ENCODE data around the gene HCN4.

HCN4 gene

GRCh38 chr15:73378089-73378488, 9.3 kb upstream of the HCN4 start:
- no peak for DNase-seq (ENCODE audit: low read depth)

GRCh38 chr15:73375755-73376305, 7.1 kb upstream of the HCN4 start:
- DNase-seq (ENCODE audit: low read depth): no peak

- DNase-seq (ENCODE audit: low read depth): no peak
These were observed 6.3 kb upstream of the HCN4 start for GRCh38 chr15:73375012-73375411.

DNA sequence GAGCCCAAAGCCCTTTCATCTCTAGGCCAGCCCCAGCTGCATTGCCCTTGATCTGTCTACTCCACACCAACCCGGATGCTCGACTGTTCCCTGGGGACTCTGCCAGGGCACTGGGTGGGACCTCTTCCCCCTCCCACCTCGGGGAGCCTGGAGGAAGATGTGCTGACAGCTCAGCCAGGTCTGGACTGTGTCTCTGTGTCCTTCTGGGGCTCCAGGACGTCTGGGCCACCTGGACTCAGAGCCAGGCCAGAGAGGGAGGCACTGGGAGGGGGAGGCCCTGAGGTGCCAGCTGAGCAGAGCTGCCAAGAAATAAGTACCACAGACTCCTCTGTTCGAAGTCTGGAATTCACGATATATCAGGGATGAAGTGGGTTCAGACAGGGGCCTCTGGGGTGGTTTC, 5.8 kb upstream of the HCN4 start:
- no peak for DNase-seq (ENCODE audit: low read depth)

GRCh38 chr15:73373221-73373620, 4.5 kb upstream of the HCN4 start:
- DNase-seq (ENCODE audit: low read depth): no peak

DNA sequence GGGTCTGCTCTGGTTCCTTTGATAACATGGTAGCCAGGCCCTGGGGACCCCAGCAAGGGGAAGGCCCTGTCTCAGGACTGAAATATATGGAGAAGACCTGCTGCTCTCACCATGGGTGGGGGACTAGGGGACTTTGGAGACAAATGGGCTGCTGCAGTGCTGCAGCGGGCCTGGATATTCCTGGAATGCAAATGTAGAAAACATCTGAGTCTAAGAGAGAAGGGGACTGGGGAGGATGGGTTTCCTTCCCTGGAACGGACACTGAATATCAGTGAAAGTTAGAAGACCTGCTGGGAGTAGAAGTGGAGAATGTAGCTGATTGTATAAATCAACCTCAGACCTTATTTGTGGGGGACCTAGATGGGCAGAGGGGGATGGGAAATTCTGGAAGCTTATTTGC, 3.1 kb upstream of the HCN4 start:
- DNase-seq (ENCODE audit: low read depth): no peak

GRCh38 chr15:73370151-73370550, 1.4 kb upstream of the HCN4 start:
- no peak for DNase-seq (ENCODE audit: low read depth)

DNA sequence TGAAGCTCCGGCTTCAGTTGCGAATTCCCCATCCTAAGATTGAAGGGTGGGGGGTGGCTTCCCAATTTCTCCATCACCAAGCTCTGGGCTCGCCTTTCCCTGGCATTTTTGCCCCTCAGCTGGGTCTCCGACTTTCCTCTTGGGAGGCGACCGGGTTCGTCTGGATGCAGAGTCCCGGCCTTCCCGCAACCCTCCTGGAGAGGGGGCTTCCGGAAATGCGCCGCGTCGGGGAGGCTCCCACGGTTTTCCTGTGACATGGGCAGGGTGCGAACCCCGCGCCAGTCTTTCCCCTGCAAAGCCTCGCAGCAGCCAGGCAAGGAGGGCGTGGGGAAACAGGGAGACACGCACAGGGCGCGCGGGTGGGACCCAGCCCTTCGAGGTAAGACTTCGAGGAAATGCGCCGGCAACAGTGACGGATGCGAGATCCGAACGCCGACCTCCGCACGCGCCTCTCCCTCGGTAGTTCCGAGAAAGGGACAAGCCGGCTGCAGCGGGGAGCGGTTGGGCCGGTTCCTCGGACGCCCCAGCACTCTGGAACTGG, 466 bp upstream of the HCN4 start:
- no peak for DNase-seq (ENCODE audit: low read depth)

- DNase-seq (ENCODE audit: low read depth): no peak
These were observed 996 bp downstream of the HCN4 start for GRCh38 chr15:73367624-73368300.

GRCh38 chr15:73366766-73367623, 1.8 kb downstream of the HCN4 start:
- DNase-seq (ENCODE audit: low read depth): no peak

DNA sequence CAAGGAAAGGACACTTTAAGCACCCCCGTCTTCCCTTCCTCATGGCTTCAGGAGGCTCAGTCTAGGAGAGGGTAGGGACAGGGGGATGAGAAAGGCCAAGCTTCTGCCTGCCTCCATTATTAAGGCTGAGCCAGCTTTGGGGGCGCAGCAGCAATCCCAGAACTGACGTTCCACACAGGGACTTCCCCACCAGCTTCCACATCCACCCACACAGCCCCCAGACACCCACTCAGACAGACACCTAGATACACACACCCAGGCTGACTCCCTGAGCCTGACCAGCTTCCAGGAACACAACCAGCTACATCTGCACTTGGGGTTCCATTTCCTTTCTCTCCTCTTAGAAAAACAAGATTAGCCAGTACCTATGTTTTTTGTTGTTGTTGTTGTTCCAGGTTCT, 4.7 kb downstream of the HCN4 start:
- DNase-seq (ENCODE audit: low read depth): no peak

- no peak for DNase-seq (ENCODE audit: low read depth)
These were observed 5.9 kb downstream of the HCN4 start for GRCh38 chr15:73362900-73363299.

DNA sequence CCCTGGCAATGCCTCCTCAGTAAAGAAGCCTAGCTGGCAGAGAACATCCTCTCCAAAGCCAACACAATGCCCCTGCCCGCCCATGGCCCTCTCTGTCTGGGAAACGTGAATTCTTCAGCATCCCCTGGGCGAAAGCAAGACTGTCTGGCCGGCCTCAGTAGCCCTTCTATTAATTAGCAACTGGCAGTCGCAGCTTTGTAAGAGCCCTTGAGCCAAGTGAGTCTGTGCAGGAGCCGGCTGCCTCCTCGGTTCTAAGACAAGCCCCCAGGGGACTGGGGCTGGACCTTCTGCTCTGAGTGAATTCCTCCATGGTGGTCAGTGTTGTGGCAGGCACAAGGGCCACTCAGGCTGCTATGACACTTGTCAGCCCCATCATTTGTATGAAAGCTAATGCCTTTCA, 7.4 kb downstream of the HCN4 start:
- DNase-seq (ENCODE audit: low read depth): no peak

GRCh38 chr15:73359651-73360050, 9.1 kb downstream of the HCN4 start:
- DNase-seq (ENCODE audit: low read depth): no peak

- DNase-seq (ENCODE audit: low read depth): no peak
These were observed 10.6 kb downstream of the HCN4 start for GRCh38 chr15:73357999-73358665.

DNA sequence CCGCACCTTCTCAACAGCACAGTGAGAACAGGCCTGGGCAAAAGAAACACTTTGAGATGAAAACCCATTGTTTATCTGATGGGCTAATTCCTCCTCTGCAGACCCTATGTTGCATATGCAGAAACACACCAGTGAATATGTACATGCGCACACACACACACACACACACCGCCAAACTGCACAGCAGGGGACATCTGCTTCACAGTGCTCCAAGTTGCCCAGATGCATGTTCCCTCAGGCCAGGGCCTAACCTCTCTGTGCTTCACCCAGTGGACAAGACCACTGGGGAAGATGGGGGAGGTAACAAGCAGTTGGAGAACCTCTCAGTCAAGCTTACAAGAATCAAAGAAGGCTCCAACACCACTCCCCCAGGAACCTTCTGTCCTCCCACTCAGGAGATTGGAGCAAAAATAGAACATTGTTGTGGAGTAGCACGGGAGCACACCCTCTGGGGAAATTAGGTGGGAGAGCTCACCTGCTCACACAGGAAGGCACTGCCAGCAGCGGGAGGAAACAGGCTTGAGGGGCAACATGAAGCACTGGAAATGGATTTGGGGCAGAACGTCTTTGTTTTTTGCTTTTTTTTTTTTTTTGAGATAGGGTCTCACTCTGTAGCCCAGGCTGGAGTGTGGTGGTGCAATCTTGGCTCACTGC, 13.0 kb downstream of the HCN4 start:
- DNase-seq (ENCODE audit: low read depth): no peak

DNA sequence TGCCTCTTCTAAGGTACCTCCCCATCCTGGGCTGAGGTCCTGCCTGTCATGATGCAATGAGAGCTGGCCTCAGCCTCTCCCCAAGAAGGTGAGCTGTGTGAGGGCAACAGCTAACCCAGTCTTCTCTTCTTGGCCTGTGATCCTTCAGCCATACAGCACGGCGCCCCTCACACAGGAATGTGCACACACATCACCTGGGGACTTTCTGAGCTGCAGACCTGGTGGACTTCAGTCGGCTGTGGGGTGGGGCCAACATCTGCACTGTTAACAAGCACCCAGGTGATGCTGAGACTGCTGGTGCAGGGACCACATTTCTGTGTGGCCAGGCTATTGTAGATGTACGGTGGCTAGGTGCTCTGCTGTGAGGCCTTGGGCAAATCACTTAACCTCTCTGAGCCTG, 14.5 kb downstream of the HCN4 start:
- no peak for DNase-seq (ENCODE audit: low read depth)

DNA sequence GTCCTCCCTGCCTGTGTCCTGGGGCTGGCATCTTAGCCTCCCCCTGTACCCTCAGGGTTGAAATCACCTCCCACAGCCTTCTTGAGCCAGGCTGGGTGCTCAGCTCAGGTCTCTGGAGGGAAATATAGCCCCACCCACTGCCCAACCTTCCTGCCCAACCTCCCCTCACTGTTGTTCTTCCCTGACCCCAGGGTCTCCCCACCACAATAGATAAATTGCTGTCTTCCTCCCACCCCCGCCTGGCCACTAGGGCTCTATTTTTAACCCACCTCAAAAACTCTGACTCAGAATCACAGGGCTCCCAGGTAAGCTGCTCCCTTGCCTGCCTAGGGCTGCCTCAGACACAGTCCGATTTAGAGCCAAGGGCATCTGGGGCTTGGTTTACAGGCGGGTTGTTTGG, 15.0 kb downstream of the HCN4 start:
- DNase-seq (ENCODE audit: low read depth): no peak

GRCh38 chr15:73352082-73352481, 16.7 kb downstream of the HCN4 start:
- no peak for DNase-seq (ENCODE audit: low read depth)

- no peak for DNase-seq (ENCODE audit: low read depth)
These were observed 19.6 kb downstream of the HCN4 start for GRCh38 chr15:73349191-73349590.

- no peak for DNase-seq (ENCODE audit: low read depth)
These were observed 21.9 kb downstream of the HCN4 start for GRCh38 chr15:73346735-73347312.

DNA sequence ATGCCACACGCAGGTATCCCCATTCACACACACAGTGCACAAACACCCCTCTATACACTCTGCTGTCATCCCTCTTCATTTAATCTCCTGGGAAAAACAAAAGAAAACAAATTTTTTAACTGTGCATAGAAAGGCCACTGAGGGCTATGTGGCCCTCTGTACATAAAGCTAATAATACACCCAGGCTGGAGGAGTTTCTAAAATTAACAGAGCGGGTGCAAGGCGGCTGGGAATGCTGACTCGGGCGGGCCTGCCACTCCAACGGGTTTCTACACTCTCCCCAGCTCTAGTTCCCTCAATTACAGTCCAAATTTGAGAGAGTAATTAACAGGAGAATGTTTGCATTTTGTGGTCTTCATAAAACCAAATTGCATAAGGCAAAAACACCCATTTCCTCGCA, 23.1 kb downstream of the HCN4 start:
- no peak for DNase-seq (ENCODE audit: low read depth)

Data from HS-27A (cell line).